Smooth muscle cell (in vitro differentiated cells): ENCODE measurements around the gene FATE1. TPM values are rescaled to one million over a fixed set of nuclear protein-coding genes. Genes with fewer than 3 reads are reported as not detected.

ENCODE experiments used
- DNase-seq: peaks from one replicate; lab custom pipeline; 2025; ENCODE audit not compliant: unreplicated experiment; lab: John Stamatoyannopoulos, UW
- H2AFZ ChIP-seq: fragments of 200-600 bp; sonication (generic); 2 replicates; pipeline ENCODE4 v1.6.0; 2016; ENCODE audit warnings: antibody characterized with exemption, low read depth, mild to moderate bottlenecking
- H3F3A ChIP-seq: fragments of 200-600 bp; sonication (generic); 2 replicates; pipeline ENCODE4 v1.6.0; 2017; ENCODE audit warnings: antibody characterized with exemption, low read depth
- H3K27ac ChIP-seq: fragments of 200-600 bp; sonication (generic); 2 replicates; pipeline ENCODE4 v1.5.1; 2016; ENCODE audit warnings: low read depth, mild to moderate bottlenecking
- H3K27me3 ChIP-seq: fragments of 200-600 bp; sonication (generic); 2 replicates; pipeline ENCODE4 v1.6.1; 2016; ENCODE audit warnings: low read depth, mild to moderate bottlenecking
- H3K36me3 ChIP-seq: fragments of 200-600 bp; sonication (generic); 2 replicates; pipeline ENCODE4 v1.5.1; 2016; ENCODE audit warnings: low read depth
- H3K4me1 ChIP-seq: fragments of 200-600 bp; sonication (generic); 2 replicates; pipeline ENCODE4 v1.5.1; 2016; ENCODE audit warnings: low read depth
- H3K4me2 ChIP-seq: fragments of 200-600 bp; sonication (generic); 2 replicates; pipeline ENCODE4 v1.6.0; 2016; ENCODE audit warnings: mild to moderate bottlenecking
- H3K4me3 ChIP-seq: fragments of 200-600 bp; sonication (generic); 2 replicates; pipeline ENCODE4 v1.5.1; 2016; ENCODE audit warnings: mild to moderate bottlenecking
- H3K79me2 ChIP-seq: fragments of 200-600 bp; sonication (generic); 2 replicates; pipeline ENCODE4 v1.6.0; 2016; ENCODE audit warnings: low read depth, mild to moderate bottlenecking
- H3K9ac ChIP-seq: fragments of 200-600 bp; sonication (generic); 2 replicates; pipeline ENCODE4 v1.6.0; 2016; ENCODE audit warnings: low read depth
- H3K9me3 ChIP-seq: fragments of 200-600 bp; sonication (generic); replicated peaks from 2 replicates; pipeline ENCODE4 v1.5.1; 2016; ENCODE audit warnings: low read depth
- H4K20me1 ChIP-seq: fragments of 200-600 bp; sonication (generic); 2 replicates; pipeline ENCODE4 v1.6.0; 2016; ENCODE audit warnings: low read depth
- CTCF ChIP-seq: fragments of 200-600 bp; sonication (generic); IDR thresholded peaks from 2 replicates; pipeline ENCODE4 v1.5.1; 2017; ENCODE audit warnings: borderline replicate concordance, mild to moderate bottlenecking, antibody characterized with exemption; ENCODE audit not compliant: insufficient read depth, poor library complexity, severe bottlenecking
- WGBS: methylation state at CpG from one replicate; pipeline ENCODE4 v1.1.7; 2016; ENCODE audit warnings: low lambda C conversion rate; 5-methylcytosine and 5-hydroxymethylcytosine counted together
- polyA plus RNA-seq: library from polyadenylated mRNA; unstranded; fragments of >200 nt; fragmentation: Nextera tagmentation; extraction: Ambion mirVana; gene quantifications from 2 replicates; pipeline ENCODE4 v1.2.1, GENCODE V29; 2016
- total RNA-seq: library from RNA; depleted of rRNA; stranded (reverse); fragments of >200 nt; gene quantifications from 2 replicates; pipeline ENCODE4 v1.2.3, GENCODE V29; 2014

Gene FATE1
- total and polyA plus RNA-seq, 2 experiments from 2014 or later: not detected

GRCh38 chrX:151759041-151759708, 43.3 kb downstream of the FATE1 start:
- no peak overlapping the region for H3K27ac ChIP-seq
- 80% methylated on average over 11 of the region's 11 CpGs for WGBS
- H3K36me3 ChIP-seq: no peaks in the 10 kb centered on the region
- no peaks in the 10 kb centered on the region for H3K9me3 ChIP-seq
- DNase-seq: no peak
- H3K9ac ChIP-seq: no peak overlapping the region
- no peaks in the 10 kb centered on the region for H3K27me3 ChIP-seq
- no peaks in the 10 kb centered on the region for H3F3A ChIP-seq
- H4K20me1 ChIP-seq: no peaks in the 10 kb centered on the region
- TF ChIP-seq CTCF: no peak
- no peak overlapping the region for H3K4me2 ChIP-seq
- no peak overlapping the region for H3K4me3 ChIP-seq
- H3K79me2 ChIP-seq: no peaks in the 10 kb centered on the region
- H2AFZ ChIP-seq: no peak overlapping the region
- no peaks in the 10 kb centered on the region for H3K4me1 ChIP-seq

GRCh38 chrX:151762802-151763201, 47.0 kb downstream of the FATE1 start:
- no peak for TF ChIP-seq CTCF
- no peak for DNase-seq
- 57% methylated on average over 2 of the region's 2 CpGs for WGBS
- Histone ChIP-seq H3K36me3 (no peaks in the 10 kb centered on the region), H2AFZ (no peak overlapping the region), H3K27ac (no peak overlapping the region), H3K9me3 (no peaks in the 10 kb centered on the region), H4K20me1 (no peaks in the 10 kb centered on the region), H3F3A (no peaks in the 10 kb centered on the region), H3K79me2 (no peaks in the 10 kb centered on the region), H3K4me3 (no peak overlapping the region), H3K27me3 (no peaks in the 10 kb centered on the region), H3K9ac (no peak overlapping the region), H3K4me2 (no peak overlapping the region), H3K4me1 (no peaks in the 10 kb centered on the region)

- no peaks in the 10 kb centered on the region for H3K36me3 ChIP-seq
- no peaks in the 10 kb centered on the region for H3K79me2 ChIP-seq
- H4K20me1 ChIP-seq: no peaks in the 10 kb centered on the region
- no peak for DNase-seq
- no peak for TF ChIP-seq CTCF
- no peaks in the 10 kb centered on the region for H3K27me3 ChIP-seq
- no peaks in the 10 kb centered on the region for H3K9me3 ChIP-seq
- H3K4me3 ChIP-seq: no peak overlapping the region
- no peaks in the 10 kb centered on the region for H3K4me1 ChIP-seq
- no peak overlapping the region for H3K27ac ChIP-seq
- no peak overlapping the region for H3K9ac ChIP-seq
- WGBS: 86% methylated on average over 8 of the region's 8 CpGs
- H3F3A ChIP-seq: no peaks in the 10 kb centered on the region
- H3K4me2 ChIP-seq: no peak overlapping the region
- H2AFZ ChIP-seq: no peak overlapping the region
Observed at GRCh38 chrX:151763711-151764110, 47.9 kb downstream of the FATE1 start.

- no peak overlapping the region for H3K9ac ChIP-seq
- H3K36me3 ChIP-seq: no peaks in the 10 kb centered on the region
- no peak for DNase-seq
- WGBS: 74% methylated on average over 2 of the region's 2 CpGs
- H3K4me3 ChIP-seq: no peak overlapping the region
- H2AFZ ChIP-seq: no peak overlapping the region
- no peaks in the 10 kb centered on the region for H3K4me1 ChIP-seq
- H3F3A ChIP-seq: no peaks in the 10 kb centered on the region
- no peaks in the 10 kb centered on the region for H3K27me3 ChIP-seq
- H3K79me2 ChIP-seq: no peaks in the 10 kb centered on the region
- no peak overlapping the region for H3K27ac ChIP-seq
- no peak for TF ChIP-seq CTCF
- H3K9me3 ChIP-seq: no peaks in the 10 kb centered on the region
- no peaks in the 10 kb centered on the region for H4K20me1 ChIP-seq
- H3K4me2 ChIP-seq: no peak overlapping the region
Observed at GRCh38 chrX:151765026-151765425, 49.2 kb downstream of the FATE1 start.
